ENCODE data around the gene GLRA3. TPM values are rescaled to one million over a fixed set of nuclear protein-coding genes. Genes with fewer than 3 reads are reported as not detected.
"Not testable (repeated sequence)": the region's sequence is repeated elsewhere in the genome, so short reads cannot be mapped to it uniquely, and the experiment has no call there.

Gene GLRA3
- total RNA-seq, 1 donor from 2014 or later: not detected

GRCh38 chr4:174813292-174813691, 15.8 kb downstream of the GLRA3 start:
- DNase-seq (ENCODE audit: low spot score) (no peak), ATAC-seq (no peak)

DNA sequence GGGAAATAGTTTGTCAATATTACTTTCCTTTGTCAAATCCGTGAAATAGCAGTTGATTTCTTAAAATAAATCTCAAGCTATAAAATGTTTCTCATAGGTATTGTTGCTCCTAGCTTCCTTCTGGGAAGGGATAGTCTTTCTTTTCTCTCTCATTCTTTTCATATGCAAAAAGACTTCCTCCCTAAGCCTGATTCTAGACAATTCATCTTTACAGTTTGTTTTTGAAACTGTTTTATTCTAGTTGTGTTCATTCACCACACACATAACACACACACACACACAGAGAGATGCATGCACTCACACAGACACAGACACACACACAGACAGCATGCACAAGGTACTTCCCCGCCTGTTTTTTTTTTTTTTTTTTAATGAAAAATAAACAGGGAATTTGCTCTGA, 18.2 kb downstream of the GLRA3 start:
- ATAC-seq: no peak
- no peak for DNase-seq (ENCODE audit: low spot score)

DNA sequence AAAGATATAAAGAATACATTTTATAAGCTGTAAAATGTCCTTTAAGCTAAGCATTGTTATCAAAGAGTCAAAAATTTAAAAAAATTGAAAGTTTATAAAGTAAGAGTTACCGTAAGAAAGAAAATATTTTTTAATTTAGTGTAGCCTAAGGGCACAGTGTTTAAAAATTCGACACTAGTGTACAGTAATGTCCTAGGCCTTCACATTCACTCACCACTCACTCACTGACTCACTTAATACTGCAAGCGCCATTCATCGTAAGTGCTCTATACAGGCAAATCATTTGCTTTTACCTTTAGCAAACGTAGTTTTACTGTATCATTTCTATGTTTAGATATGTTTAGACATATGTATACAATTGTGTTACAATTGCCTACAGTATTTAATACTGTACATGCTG, 20.2 kb downstream of the GLRA3 start:
- no peak for DNase-seq (ENCODE audit: low spot score)
- ATAC-seq: no peak

- ATAC-seq (no peak), DNase-seq (ENCODE audit: low spot score) (no peak)
Measured at GRCh38 chr4:174808119-174808518, 20.9 kb downstream of the GLRA3 start.

GRCh38 chr4:174805746-174806145, 23.3 kb downstream of the GLRA3 start:
- DNase-seq (ENCODE audit: low spot score) (no peak), ATAC-seq (no peak)

- ATAC-seq (no peak), DNase-seq (ENCODE audit: low spot score) (no peak)
Measured at GRCh38 chr4:174794543-174795094, 34.4 kb downstream of the GLRA3 start.

GRCh38 chr4:174789657-174790056, 39.4 kb downstream of the GLRA3 start:
- ATAC-seq (no peak), DNase-seq (ENCODE audit: low spot score) (no peak)

GRCh38 chr4:174778274-174778986, 50.6 kb downstream of the GLRA3 start:
- DNase-seq (ENCODE audit: low spot score); ATAC-seq: not testable (repeated sequence)

DNA sequence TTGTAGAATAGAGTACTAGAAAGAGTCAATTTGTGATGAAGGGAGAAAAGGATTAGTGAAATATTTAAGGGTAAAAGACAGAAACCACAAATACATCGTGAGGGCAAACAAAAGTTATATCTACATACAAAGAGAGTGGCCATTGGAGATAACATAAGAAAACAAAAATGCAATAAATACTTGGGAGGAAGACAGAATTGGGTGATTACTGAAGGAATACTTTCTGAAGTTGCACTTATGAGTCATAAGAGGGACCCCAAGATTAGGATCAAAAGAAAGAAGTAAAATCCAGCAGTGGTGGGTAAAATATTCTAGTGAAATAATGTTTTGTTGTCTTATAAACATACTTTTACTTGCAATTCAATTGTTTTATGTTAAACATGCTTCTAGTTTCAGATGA, 53.7 kb downstream of the GLRA3 start:
- ATAC-seq (no peak), DNase-seq (ENCODE audit: low spot score) (no peak)

DNA sequence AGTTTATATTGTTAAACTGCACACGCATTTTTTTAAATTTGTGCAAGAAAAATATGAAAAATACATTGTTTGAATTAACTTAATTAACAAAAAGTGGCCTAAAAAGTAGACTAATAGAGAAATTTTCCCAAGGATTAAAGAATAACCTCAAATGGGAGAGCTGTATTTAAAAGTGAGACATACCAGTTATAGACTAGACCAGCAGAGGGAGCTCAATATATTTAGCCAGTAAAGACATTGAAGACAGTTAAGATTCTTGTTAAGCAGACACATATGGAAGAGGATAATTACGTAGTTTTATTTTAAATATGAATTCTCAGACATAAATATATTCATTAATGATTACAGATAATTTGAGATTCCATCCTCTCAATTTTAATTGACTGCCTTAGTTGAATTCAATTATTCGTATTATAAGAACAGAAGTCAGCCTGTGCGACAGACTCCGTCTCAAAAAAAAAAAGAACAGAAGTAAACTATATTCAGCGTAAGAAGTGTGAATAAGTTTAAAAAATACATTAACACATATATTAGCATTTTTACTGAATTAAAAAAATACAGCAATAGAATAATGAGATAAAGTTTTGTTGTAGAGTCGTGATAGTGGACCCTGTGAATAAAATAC, 64.8 kb downstream of the GLRA3 start:
- DNase-seq (ENCODE audit: low spot score) (no peak), ATAC-seq (peak; percentile 81)

GRCh38 chr4:174763454-174764104, 65.5 kb downstream of the GLRA3 start:
- DNase-seq (ENCODE audit: low spot score) (no peak), ATAC-seq (no peak)

GRCh38 chr4:174761451-174761850, 67.6 kb downstream of the GLRA3 start:
- DNase-seq (ENCODE audit: low spot score) (no peak), ATAC-seq (no peak)

DNA sequence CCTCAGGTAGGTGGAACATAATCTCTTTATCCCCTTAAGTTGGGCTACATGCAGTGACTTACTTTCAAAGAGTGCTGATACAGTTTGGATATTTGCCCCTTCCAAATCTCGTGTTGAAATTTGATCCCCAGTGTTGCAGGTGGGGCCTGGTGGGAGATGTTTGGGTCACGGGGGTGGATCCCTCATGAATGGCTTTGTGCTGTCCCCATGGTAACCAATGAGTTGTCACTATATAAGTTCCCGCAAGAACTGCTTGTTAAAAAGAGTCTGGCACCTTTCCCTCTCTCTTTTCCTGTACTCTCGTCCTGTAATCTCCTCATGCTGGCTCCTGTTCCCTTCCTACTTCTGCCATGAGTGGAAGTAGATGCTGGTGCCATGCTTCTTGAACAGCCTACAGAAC, 71.3 kb downstream of the GLRA3 start:
- ATAC-seq (no peak), DNase-seq (ENCODE audit: low spot score) (no peak)

DNA sequence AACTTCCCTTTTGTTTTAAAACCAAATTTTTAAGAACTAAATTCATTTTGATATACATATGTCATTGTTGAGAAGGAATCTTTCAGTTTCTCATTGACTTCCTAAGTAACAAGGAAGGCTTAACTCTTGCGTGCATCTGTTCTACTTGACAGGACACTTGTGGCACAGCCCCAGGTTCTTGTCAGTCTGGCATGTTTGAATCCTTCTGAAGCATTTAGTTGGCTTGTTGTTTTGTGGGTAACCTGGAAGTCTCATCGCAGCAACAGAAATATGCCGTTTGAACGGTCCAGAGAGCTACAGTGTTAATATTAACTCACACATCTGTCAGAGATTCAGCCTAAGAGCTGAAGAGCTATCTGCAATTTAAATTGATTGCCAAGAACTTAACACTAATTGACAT, 76.0 kb downstream of the GLRA3 start:
- no peak for ATAC-seq
- DNase-seq (ENCODE audit: low spot score): no peak

DNA sequence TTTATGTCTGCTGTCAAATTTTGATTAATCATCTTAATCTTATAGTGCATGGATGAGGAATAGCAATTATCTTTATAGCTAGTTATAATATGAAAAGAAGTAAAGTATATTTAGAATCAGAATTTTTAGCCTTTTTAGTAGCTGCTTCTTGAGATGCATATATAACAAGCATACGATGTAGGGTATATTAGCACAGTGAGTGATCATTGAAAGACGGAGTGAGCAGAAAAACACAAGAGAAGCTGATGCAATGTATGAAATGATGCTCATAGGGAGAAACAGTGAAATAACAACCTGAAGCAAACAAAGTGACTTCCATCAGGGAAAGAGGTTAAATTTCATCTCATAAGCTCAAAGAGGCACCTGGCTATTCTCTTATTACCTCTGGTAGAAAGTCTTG, 77.0 kb downstream of the GLRA3 start:
- DNase-seq (ENCODE audit: low spot score) (no peak), ATAC-seq (no peak)

DNA sequence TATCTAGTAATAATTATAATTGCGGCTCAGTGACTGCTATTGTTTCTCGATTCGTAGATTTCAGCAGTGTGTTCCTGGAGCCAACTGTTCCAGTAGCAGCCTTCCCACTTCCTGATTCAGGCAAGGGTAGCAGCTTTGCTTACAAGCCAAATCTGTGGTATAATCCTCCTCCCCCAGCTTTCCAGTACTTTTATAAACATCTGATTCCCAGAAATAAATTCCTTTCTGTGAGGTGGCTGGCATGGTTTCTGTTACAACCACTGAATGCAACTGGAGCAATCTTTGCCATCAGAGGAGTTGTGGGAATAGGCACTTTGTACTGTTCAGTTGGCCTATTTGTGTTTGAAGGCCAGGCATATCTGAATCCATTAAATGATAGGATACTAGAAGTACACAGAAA, 80.0 kb downstream of the GLRA3 start:
- ATAC-seq (no peak), DNase-seq (ENCODE audit: low spot score) (no peak)

DNA sequence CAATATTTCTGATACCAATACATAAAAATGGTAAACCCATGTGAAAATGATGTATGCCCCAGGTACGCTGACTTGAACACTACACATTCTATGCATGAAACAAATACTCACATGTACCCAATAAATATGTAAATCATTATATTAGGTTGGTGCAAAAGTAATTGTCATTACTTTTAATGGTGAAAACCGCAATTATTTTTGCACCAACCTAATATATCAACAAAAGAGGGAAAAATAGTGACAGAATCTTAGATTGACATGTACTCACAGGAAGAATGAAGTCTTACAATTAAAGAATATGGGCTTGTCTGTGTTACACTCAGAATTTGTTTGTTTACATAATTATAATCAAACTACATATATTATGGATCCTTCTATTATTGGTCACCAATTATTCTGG, 82.3 kb downstream of the GLRA3 start:
- DNase-seq (ENCODE audit: low spot score) (no peak), ATAC-seq (no peak)

GRCh38 chr4:174742561-174742960, 86.5 kb downstream of the GLRA3 start:
- ATAC-seq (no peak), DNase-seq (ENCODE audit: low spot score) (no peak)

DNA sequence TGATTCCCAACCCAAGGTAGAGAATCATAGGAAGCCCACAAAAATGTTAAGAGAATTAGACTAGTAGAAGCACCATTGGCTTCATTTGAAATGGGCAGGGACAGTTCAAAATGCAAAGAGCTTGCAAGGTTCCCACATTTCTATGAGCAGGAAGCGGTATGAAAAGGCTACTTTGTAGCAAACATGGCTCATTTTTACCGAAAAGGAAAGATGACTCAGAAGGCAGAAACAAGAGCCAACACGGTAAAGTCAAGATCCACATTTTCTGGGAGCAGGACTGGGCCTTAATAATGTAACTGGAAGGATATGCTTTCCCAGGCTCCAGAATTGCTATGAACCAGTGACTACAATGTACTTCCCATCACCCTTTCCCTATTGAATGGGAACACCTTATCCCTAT, 89.5 kb downstream of the GLRA3 start:
- ATAC-seq (no peak), DNase-seq (ENCODE audit: low spot score) (no peak)

GRCh38 chr4:174734181-174734580, 94.9 kb downstream of the GLRA3 start:
- ATAC-seq (no peak), DNase-seq (ENCODE audit: low spot score) (no peak)

GRCh38 chr4:174717828-174718227, 111.2 kb downstream of the GLRA3 start:
- DNase-seq (ENCODE audit: low spot score): no peak
- ATAC-seq: no peak
